WERI-Rb-1 (cell line): Measurements from ENCODE around the gene TMEM254.

Source experiments
- DNase-seq: peaks from one replicate; pipeline ENCODE4 v3.0.0-alpha.2; 2020
- H3K27ac ChIP-seq: fragments of 250-450 bp; sonication (Bioruptor Pico); 2 replicates; pipeline ENCODE4 v1.5.1; 2020; ENCODE audit warnings: mild to moderate bottlenecking, moderate library complexity
- H3K27me3 ChIP-seq: fragments of 250-450 bp; sonication (Bioruptor Pico); 2 replicates; pipeline ENCODE4 v1.5.1; 2021; ENCODE audit warnings: mild to moderate bottlenecking, low read depth, moderate library complexity; ENCODE audit not compliant: insufficient read depth, severe bottlenecking
- H3K36me3 ChIP-seq: fragments of 250-450 bp; sonication (Bioruptor Pico); 2 replicates; pipeline ENCODE4 v1.5.1; 2020; ENCODE audit warnings: mild to moderate bottlenecking, moderate library complexity
- H3K4me3 ChIP-seq: 2 replicates; pipeline ENCODE4 v1.5.1; 2011; ENCODE audit warnings: low read depth, mild to moderate bottlenecking, control low read depth, low read length
- H3K9me3 ChIP-seq: fragments of 250-450 bp; sonication (Bioruptor Pico); 2 replicates; pipeline ENCODE4 v1.5.1; 2021; ENCODE audit warnings: mild to moderate bottlenecking, moderate library complexity; ENCODE audit not compliant: severe bottlenecking
- TF ChIP-seq, protein P1 (sequence below): IDR thresholded peaks from 2 replicates; pipeline ENCODE4 v1.5.1; 2011; ENCODE audit warnings: low read depth, mild to moderate bottlenecking, control low read depth, inconsistent platforms, low read length

The TMEM254 gene

DNA sequence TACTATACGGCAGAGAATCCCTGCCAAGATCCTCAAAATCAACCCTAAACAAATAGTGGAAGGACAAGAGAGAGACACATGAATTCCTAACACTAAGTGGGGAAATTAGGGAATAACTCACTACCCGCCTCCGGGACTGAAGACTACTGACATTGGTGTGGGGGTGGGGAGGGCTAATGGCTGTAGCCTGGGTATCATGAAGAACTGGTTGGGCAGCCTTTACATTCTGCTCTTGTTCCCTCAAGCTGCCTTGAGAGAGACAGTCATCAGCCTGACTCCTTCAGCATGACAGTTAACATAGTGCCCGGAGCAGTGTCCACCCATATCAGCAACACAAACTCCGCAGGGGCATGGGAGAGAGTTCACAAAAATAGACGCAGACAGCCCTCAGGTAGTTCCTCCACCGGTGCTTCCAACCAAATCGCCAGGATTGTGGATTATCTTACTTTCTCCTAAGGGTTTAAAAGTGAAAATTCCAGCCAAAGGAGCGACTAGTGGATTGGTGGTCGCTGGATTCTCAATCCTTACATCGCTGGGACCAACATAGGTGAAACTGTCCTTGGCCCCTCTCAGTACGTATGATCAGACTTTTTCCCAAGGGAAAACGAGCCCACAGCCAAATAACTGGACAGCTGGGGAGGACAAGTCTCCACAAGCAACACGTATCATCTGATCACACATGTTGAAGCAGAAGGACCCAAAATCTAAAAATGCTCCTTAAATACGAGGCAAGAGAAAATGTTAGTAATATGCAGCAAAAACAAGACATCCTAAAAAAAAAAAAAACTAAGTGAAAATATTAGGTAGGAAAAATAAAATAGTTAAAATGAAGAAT lies 22.6 kb downstream of the TMEM254 start:
- Histone ChIP-seq H3K9me3 (no peaks in the 10 kb centered on the region), H3K27me3 (no peaks in the 10 kb centered on the region), H3K4me3 (no peak overlapping the region), H3K36me3 (no peaks in the 10 kb centered on the region), H3K27ac (no peak overlapping the region)
- no peak for DNase-seq
- TF ChIP-seq, protein P1, sequence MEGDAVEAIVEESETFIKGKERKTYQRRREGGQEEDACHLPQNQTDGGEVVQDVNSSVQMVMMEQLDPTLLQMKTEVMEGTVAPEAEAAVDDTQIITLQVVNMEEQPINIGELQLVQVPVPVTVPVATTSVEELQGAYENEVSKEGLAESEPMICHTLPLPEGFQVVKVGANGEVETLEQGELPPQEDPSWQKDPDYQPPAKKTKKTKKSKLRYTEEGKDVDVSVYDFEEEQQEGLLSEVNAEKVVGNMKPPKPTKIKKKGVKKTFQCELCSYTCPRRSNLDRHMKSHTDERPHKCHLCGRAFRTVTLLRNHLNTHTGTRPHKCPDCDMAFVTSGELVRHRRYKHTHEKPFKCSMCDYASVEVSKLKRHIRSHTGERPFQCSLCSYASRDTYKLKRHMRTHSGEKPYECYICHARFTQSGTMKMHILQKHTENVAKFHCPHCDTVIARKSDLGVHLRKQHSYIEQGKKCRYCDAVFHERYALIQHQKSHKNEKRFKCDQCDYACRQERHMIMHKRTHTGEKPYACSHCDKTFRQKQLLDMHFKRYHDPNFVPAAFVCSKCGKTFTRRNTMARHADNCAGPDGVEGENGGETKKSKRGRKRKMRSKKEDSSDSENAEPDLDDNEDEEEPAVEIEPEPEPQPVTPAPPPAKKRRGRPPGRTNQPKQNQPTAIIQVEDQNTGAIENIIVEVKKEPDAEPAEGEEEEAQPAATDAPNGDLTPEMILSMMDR: no peak

DNA sequence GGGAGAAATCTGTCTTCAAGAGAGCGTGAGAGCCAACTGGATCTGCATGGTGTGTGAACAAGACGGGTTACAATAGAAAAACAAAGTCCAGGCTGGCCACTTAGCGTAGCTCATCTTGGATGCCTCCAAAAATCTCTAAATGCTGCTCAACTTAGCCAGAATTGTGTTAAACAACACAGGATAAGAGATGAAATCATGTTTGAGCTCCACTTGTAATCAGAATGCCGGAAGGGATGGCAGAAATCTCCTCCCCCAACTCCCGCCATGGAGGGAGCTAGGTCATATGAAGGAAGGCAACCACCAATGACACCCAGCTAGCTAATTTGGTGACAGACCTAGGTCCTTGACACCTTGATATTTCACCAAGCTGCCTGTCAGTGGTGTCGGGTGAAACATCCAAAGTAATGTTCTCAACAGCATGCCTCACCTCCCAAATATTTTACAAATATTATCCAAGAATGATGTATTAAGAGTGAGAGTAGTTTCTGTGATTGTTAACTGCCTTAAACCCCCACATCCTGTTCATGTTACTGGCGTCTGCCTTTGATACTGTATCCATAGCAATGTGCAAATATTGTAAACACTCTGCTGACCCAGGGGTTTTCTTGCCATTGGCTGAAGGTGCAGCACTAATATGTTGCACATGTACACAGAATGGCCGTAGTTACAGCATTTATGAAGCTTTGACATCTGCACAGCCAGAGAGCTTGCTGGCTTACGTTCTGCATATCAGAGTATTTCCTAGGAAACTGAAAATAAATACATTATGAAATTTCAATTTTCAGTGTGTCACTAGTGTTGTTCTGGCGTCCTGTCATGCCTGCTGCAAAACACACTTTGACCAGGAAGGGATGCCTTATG lies 25.8 kb downstream of the TMEM254 start:
- Histone ChIP-seq H3K27ac (no peak overlapping the region), H3K9me3 (peaks cover 9% of the 10 kb centered on the region), H3K36me3 (no peaks in the 10 kb centered on the region), H3K27me3 (no peaks in the 10 kb centered on the region), H3K4me3 (no peak overlapping the region)
- TF ChIP-seq, protein P1: no peak
- no peak for DNase-seq

DNA sequence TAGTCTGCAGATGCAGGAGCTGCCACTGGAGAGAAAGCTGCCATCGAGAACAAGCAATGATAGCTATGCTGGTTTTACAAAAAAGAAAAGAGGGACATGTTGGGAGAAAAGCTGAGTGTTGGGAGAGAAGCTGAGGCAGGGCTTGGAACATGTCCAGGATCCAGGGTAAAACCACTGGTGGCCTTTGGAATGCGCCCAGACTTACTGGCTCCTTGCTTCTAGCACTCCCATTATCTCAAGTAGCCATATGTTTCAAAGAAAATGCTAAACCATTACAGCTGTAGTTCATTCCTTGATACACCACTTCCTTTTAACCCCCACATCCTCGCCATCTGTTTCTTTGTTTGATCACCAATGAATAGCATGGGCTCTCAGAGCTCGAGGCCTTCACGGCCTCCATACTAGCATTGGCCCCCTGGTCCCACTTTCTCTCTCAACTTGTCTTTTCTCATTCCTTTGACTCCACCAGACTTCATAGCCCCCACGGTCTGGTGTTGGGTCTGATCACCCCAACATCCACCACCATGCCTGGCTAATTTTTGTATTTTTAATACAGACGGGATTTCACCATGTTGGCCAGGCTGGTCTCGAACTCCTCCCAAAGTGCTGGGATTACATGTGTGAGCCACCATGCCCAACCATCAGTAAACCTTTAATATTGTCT lies 30.2 kb downstream of the TMEM254 start:
- TF ChIP-seq, protein P1: no peak
- Histone ChIP-seq H3K9me3 (peaks cover 16% of the 10 kb centered on the region), H3K27ac (no peak overlapping the region), H3K4me3 (no peak overlapping the region), H3K27me3 (no peaks in the 10 kb centered on the region), H3K36me3 (no peaks in the 10 kb centered on the region)
- DNase-seq: no peak

DNA sequence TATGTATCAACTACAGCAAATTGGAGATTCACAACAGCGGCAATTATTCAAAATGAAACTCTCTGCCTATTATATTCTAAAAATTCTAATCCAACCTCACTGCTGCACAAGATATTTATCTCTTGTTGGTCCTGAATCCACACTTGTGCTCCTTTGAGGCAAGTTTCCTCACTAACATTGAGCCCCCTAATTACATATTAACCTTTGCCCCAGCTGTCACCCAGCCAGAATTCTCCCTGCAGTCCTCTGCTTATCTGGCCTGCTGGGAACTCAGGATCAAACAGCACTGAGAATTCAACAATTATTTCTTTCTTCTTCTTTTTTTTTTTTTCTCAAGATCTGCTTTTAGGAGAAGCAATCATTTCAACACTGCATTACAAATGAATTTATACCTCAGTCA lies 32.5 kb downstream of the TMEM254 start:
- H3K9me3 ChIP-seq: peaks cover 16% of the 10 kb centered on the region
- no peak for DNase-seq
- TF ChIP-seq, protein P1: no peak
- H3K27ac ChIP-seq: no peak overlapping the region
- H3K36me3 ChIP-seq: no peaks in the 10 kb centered on the region
- H3K27me3 ChIP-seq: no peaks in the 10 kb centered on the region
- no peak overlapping the region for H3K4me3 ChIP-seq

DNA sequence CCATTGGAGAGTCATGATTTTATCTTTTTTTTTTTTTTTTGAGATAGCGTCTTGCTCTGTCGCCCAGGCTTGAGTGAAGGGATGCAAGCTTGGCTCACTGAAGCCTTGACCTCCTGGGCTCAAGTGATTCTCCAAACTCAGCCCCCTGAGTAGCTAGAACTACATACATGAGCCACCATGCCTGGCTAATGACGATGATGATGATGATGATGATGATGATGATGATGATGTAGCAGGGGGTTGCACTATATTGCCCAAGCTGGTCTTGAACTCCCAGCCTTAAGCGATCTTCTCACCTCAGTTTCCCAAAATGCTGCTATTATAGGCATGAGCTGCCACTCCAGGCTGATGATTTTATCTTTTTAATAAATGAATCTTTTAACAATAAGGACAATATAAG lies 40.2 kb downstream of the TMEM254 start:
- DNase-seq: no peak
- H3K27ac ChIP-seq: no peak overlapping the region
- no peaks in the 10 kb centered on the region for H3K9me3 ChIP-seq
- no peaks in the 10 kb centered on the region for H3K27me3 ChIP-seq
- no peak overlapping the region for H3K4me3 ChIP-seq
- TF ChIP-seq, protein P1: no peak
- H3K36me3 ChIP-seq: no peaks in the 10 kb centered on the region
